GM12892 (cell line): Measurements from ENCODE around the gene TSC22D4.
"Not testable (repeated sequence)": the region's sequence is repeated elsewhere in the genome, so short reads cannot be mapped to it uniquely, and the experiment has no call there.

Experiments
- DNase-seq: peaks from one replicate; pipeline ENCODE4 v3.0.0; 2011; ENCODE audit not compliant: insufficient read length
- FAIRE-seq: peaks from 2 replicates; lab custom pipeline; 2011; peaks lifted over from hg19 to GRCh38; lab: Jason Lieb, UNC
- POLR2A ChIP-seq: IDR thresholded peaks from 2 replicates; pipeline ENCODE4 v1.6.1; 2011; ENCODE audit warnings: low read depth, low read length, control low read depth
- POLR2AphosphoS5 ChIP-seq: IDR thresholded peaks from 2 replicates; pipeline ENCODE4 v1.6.1; 2011; ENCODE audit warnings: low read depth, low read length, control low read depth
- TAF1 ChIP-seq: IDR thresholded peaks from 2 replicates; pipeline ENCODE4 v1.6.1; 2011; ENCODE audit warnings: low read depth, mild to moderate bottlenecking, control low read depth, low read length, borderline replicate concordance

TSC22D4 gene

DNA sequence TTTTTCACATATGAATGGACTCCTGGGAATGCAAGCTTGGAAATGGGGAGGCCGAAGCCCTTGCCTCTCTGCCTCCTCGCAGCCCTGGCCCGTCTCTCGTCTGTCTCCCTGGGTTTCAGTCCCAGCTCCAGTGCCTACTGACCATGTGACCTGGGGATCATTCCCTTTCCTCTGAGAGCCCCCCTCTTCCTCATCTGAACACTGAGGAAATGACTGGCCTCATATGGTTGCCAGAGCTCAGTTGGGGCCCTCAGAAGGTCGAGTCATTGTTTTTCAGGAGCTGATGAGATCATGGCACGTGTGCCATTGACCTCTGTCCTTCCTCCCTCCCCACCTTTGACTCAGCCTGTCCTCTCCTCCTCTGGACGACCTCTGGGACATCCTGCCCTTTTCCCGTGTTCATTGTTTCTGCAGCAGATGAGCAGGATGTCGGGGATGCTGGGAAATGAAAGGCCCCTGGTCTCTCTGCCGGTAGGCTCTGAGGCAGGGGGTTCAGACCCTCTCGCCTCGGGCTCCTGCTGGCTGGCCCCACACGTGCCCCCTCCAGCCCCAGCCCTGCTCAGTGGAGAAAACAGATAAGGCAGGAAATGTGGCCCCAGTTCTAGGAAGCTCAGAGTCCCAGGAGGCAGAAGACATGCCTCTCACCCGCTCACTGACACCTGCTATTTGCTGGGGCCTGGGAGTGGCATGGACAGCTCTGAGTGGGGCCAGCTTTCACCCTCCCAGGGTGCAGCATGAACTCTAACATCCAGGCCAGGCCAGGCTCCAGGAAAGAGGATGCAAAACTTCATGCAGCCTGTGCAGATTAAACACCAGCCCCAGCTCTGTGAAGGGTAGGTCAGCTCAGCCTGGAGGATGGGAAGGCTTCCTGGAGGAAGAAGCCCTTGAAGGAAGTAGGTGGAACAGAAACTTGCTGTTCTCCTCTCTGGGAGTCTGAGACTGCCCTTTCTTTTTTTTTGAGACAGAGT is 34.4 kb downstream of the TSC22D4 start:
- TF ChIP-seq TAF1 (no peak), POLR2AphosphoS5 (no peak), POLR2A (no peak)
- FAIRE-seq (no peak), DNase-seq (no peak)

DNA sequence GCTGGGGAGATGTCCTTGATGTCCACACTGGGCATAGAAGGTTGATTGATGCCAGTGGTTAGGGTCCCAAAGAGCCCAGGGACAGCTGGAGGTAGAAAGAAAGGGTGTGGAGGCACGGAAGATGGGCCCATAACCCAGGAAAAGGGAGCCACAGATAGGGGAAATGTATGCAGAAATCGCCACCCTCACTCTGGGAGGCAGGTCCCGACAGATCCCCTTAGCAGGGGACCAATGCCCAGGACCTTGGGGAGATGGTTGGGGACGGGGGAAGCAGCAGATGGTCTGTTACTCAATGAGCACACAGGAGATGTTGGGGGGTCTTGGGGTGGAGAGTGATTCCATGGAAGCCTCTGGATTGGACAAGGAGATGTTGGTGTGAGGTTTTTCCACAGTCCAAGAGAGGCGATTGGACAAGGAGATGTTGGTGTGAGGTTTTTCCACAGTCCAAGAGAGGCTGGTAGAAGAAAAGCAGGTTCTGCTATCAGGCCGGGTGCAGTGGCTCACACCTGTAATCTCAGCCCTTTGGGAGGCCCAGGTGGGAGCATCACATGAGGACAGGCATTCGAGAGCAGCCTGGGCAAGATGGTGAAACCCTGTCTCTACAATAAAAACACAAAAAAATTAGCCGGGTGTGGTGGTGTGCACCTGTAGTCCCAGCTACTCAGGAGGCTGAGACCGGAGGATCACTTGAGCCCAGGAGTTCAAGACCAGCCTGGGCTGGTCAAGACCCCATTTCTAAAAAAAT is 35.7 kb downstream of the TSC22D4 start:
- DNase-seq, result no peak
- no peak for FAIRE-seq
- TF ChIP-seq TAF1 (no peak), POLR2A (no peak), POLR2AphosphoS5 (no peak)

DNA sequence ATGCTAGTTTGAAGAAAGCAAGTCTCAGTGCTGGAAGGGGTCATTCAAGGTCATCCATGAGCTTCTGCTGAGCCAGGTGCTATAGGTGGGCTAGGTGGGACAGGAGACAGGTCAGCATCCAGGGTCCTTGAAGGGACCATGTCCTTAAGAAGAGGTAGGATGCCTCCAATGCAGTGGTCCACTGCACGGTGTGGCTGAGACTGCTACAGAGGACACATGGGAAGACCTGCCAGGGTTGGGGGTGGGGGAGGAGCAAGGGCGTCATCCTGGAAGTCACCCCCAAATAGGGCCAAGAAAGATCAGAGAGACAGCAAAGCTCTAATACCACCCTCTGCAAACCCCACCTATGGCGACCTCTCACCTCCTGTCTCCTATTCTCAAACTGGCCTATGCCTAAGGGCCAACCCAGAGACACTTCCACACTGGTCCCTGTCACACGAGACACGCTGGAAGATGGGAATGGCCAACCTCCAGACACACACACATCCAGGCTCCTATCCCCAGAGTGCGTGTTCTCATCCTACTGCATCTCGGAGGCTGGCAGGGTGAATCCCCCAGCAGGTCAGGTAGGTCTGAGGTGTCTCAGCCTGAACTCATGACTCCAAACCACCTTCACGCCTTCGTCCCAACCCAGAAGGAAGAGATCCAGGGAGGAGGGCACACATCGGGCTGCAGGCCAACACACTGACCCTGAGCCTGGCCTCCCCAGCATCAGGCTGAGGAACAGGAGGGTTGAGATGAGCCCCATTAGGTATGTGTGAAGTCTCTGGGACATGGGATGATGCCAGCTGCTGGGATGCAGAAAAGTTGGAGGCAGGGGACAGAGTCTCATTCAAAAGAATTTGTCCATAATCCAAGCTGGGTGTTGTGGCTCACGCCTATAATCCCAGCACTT is 37.1 kb downstream of the TSC22D4 start:
- FAIRE-seq, result no peak
- no peak for TF ChIP-seq POLR2AphosphoS5
- no peak for TF ChIP-seq TAF1
- TF ChIP-seq POLR2A, result no peak

DNA sequence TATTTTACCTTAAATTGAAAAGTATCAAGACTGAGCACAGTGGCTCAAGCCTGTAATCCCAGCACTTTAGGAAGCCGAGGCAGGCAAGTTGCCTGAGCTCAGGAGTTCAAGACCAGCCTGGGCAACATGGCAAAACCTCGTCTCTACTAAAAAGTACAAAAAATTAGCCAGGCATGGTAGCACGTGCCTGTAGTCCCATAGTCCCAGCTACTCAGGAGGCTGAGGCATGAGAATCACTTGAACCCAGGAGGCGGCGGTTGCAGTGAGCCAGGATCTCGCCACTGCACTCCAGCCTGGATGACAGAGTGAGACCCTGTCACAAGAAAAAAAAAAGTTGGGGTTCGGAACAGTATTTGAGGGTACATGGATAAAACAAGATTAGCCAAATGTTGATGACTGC is 39.8 kb downstream of the TSC22D4 start:
- FAIRE-seq, result not testable (repeated sequence)

More for the DNA sequence above, 37.1 kb downstream of the TSC22D4 start:
- no peak for DNase-seq

DNA sequence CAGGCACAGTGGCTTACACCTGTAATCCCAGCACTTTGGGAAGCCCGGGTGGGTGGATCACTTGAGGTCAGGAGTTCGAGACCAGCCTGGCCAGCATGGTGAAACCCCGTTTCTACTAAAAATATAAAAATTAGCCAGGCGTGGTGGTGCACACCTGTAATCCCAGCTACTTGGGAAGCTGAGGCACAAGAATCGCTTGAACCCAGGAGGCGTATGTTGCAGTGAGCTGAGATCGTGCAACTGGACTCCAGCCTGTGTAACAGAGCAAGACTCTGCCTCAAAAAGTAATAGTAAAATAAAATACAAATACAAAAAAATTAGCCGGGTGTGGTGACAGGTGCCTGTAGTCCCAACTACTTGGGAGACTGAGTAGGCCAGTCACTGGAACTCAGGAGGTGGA is 40.3 kb downstream of the TSC22D4 start:
- not testable (repeated sequence) for DNase-seq, FAIRE-seq

More for the DNA sequence above, 39.8 kb downstream of the TSC22D4 start:
- not testable (repeated sequence) for DNase-seq

GRCh38 chr7:100438172-100438571 is 40.8 kb downstream of the TSC22D4 start:
- no peak for FAIRE-seq
- no peak for TF ChIP-seq POLR2AphosphoS5
- TF ChIP-seq POLR2A, result no peak
- TF ChIP-seq TAF1, result no peak
- DNase-seq, result no peak

GRCh38 chr7:100437150-100438100 is 41.6 kb downstream of the TSC22D4 start:
- no peak for FAIRE-seq
- no peak for TF ChIP-seq POLR2A
- TF ChIP-seq TAF1, result no peak
- no peak for TF ChIP-seq POLR2AphosphoS5
- DNase-seq, result no peak

GRCh38 chr7:100435401-100436304 is 43.4 kb downstream of the TSC22D4 start:
- FAIRE-seq (peak; percentile 54), DNase-seq (peak; percentile 53)

More at GRCh38 chr7:100435401-100436304, 43.4 kb downstream of the TSC22D4 start:
- TF ChIP-seq POLR2AphosphoS5, result peak; percentile 17; the same call in 1 of the 2 replicates
- peak; percentile 46; the same call in 1 of the 2 replicates for TF ChIP-seq POLR2A
- no peak for TF ChIP-seq TAF1
